Vagina (tissue), 2 donors: ENCODE measurements around the gene MLXIPL. TPM values are rescaled to one million over a fixed set of nuclear protein-coding genes. Genes with fewer than 3 reads are reported as not detected.

Source experiments
- DNase-seq, 2 donors: peaks; one replicate each; pipeline ENCODE4 v3.0.0-alpha.2; 2017; ENCODE audit errors: extremely low spot score in 2 of 2
- H3K27ac ChIP-seq: fragments of 200-600 bp; sonication (generic); one replicate; pipeline ENCODE4 v1.5.1; 2019
- H3K27me3 ChIP-seq: fragments of 200-600 bp; sonication (generic); one replicate; pipeline ENCODE4 v1.5.1; 2019
- H3K36me3 ChIP-seq, 2 donors: fragments of 200-600 bp; sonication (generic); one replicate each; pipeline ENCODE4 v1.5.1; 2017 to 2019
- H3K4me1 ChIP-seq: fragments of 200-600 bp; sonication (generic); one replicate; pipeline ENCODE4 v1.5.1; 2019
- H3K4me3 ChIP-seq, 2 donors: fragments of 200-600 bp; sonication (generic); 1 replicate in 1 of 2; 2 replicates in 1 of 2; pipeline ENCODE4 v1.5.1; 2016 to 2019
- H3K9me3 ChIP-seq: fragments of 200-600 bp; sonication (generic); one replicate; pipeline ENCODE4 v1.5.1; 2019
- POLR2A ChIP-seq, 2 donors: fragments of 450-650 bp; IDR thresholded peaks; one replicate each; pipeline ENCODE4 v1.6.1; 2017; ENCODE audit warnings: antibody characterized with exemption in 2 of 2, mild to moderate bottlenecking in 2 of 2, moderate library complexity in 2 of 2
- POLR2AphosphoS5 ChIP-seq, 2 donors: sonication (generic); formaldehyde crosslinking; IDR thresholded peaks; one replicate each; pipeline ENCODE4 v1.9.0; 2017; ENCODE audit warnings: antibody characterized with exemption in 2 of 2, mild to moderate bottlenecking in 2 of 2, low read depth in 1 of 2; ENCODE audit not compliant: insufficient read depth in 1 of 2
- intact Hi-C: fragments of 100-400 bp; cut with DNase I; formaldehyde crosslinking; loops from one replicate; pipeline ENCODE4 v1.15.1; 2023
- total RNA-seq: library from RNA; depleted of rRNA; stranded (reverse); fragments of >200 nt; gene quantifications from one replicate; pipeline ENCODE4 v1.2.3, GENCODE V29; 2016
- TF ChIP-seq, protein P1 (sequence below), 3 experiments: fragments of 450-650 bp in 2 of 3; fragments of 200-600 bp in 1 of 3; sonication (generic) in 1 of 3; IDR thresholded peaks; one replicate each; pipeline ENCODE4 v1.5.1; 2017 to 2019; ENCODE audit warnings: antibody characterized with exemption in 3 of 3, mild to moderate bottlenecking in 2 of 3, moderate library complexity in 2 of 3

MLXIPL gene
- total RNA-seq, 1 donor from 2014 or later = 6.1 TPM

DNA sequence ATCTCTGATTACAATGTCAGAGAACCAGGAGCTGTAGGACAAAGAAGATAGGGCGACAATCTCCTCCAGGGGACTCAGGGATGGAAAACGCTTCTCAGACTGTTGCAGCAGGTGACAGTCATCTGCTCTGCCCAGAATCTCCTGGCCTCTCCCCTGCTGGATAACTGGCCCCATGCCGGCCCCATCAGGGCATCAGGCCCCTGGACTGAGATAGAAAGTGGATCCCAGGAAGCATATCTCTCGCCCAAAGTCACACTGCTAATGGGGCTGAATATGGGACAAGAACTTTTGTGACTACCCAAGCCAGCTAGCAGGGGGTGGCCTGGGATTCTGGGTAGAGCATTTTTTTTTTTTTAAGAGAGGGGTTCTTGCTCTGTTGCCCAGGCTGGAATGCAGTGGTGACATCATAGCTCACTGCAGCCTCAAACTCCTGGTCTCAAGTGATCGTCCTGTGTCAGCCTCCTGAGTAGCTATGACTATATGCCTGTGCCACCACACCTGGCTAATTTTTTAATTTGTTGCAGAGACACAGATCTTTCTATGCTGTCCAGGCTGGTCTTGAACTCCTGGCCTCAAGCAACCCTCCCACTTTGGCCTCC lies 20.5 kb upstream of the MLXIPL start:
- peaks cover 7% of the 10 kb centered on the region for H3K4me1 ChIP-seq
- no peaks in the 10 kb centered on the region for H3K9me3 ChIP-seq
- intact Hi-C loops = no loop called here
- no peak overlapping the region for H3K27ac ChIP-seq
- no peaks in the 10 kb centered on the region for H3K36me3 ChIP-seq
- no peaks in the 10 kb centered on the region for H3K27me3 ChIP-seq
- TF ChIP-seq, protein P1, sequence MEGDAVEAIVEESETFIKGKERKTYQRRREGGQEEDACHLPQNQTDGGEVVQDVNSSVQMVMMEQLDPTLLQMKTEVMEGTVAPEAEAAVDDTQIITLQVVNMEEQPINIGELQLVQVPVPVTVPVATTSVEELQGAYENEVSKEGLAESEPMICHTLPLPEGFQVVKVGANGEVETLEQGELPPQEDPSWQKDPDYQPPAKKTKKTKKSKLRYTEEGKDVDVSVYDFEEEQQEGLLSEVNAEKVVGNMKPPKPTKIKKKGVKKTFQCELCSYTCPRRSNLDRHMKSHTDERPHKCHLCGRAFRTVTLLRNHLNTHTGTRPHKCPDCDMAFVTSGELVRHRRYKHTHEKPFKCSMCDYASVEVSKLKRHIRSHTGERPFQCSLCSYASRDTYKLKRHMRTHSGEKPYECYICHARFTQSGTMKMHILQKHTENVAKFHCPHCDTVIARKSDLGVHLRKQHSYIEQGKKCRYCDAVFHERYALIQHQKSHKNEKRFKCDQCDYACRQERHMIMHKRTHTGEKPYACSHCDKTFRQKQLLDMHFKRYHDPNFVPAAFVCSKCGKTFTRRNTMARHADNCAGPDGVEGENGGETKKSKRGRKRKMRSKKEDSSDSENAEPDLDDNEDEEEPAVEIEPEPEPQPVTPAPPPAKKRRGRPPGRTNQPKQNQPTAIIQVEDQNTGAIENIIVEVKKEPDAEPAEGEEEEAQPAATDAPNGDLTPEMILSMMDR (IDR thresholded peaks at IDR 0.05) = no peak
- TF ChIP-seq POLR2A (IDR thresholded peaks at IDR 0.05) = no peak
- no peak for TF ChIP-seq POLR2AphosphoS5 (IDR thresholded peaks at IDR 0.05; ENCODE audit: insufficient read depth in 1 of 2, low read depth in 1 of 2)
- no peak for DNase-seq
- no peak overlapping the region for H3K4me3 ChIP-seq

DNA sequence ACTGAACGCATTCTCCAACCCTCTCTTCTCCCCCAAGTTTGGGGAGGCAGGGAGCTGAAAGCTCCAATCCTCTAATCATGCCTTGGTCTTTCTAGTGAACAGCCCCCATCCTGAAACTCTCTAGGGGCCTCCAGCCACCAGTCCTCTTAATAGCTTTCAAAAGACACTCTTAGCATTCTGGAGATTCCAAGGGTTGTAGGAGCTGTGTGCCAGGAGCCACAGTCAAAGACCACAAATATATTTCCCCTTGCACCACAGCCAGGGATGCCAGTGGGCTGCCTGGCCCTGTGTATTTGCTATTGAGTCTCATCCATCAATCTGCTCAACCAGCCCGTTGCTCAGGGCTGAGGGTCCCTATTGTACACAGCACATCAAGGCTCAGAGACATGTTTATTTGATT lies 18.5 kb upstream of the MLXIPL start:
- Histone ChIP-seq H3K9me3 (no peaks in the 10 kb centered on the region), H3K4me1 (peaks cover under 1% of the 10 kb centered on the region), H3K4me3 (no peak overlapping the region), H3K27ac (no peak overlapping the region), H3K36me3 (no peaks in the 10 kb centered on the region), H3K27me3 (no peaks in the 10 kb centered on the region)
- TF ChIP-seq, protein P1 (IDR thresholded peaks at IDR 0.05) = no peak
- TF ChIP-seq POLR2AphosphoS5 (IDR thresholded peaks at IDR 0.05; ENCODE audit: insufficient read depth in 1 of 2, low read depth in 1 of 2) = no peak
- no peak for TF ChIP-seq POLR2A (IDR thresholded peaks at IDR 0.05)
- intact Hi-C loops = no loop called here
- DNase-seq = no peak

DNA sequence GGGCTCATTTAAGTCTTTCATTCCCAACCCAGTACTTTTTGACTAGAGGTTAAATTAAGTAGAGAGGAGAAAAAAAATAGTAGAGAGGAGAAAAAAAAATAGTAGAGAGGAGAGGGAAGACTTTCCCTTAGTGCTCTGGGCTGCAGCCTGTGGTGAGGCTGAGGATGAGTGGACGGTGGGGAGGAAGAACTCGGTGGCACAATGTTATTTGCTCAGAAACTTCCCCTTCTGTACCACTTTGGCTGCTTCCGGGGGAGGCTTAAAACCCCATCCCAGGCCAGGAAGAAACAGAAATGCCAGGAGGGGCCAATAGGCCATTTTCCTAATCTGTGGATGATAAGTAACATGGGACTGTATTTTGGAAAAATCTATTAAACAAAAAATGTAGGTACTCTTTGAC lies 14.6 kb upstream of the MLXIPL start:
- Histone ChIP-seq H3K36me3 (no peaks in the 10 kb centered on the region), H3K9me3 (no peaks in the 10 kb centered on the region), H3K27ac (no peak overlapping the region), H3K27me3 (no peaks in the 10 kb centered on the region), H3K4me3 (no peak overlapping the region), H3K4me1 (no peaks in the 10 kb centered on the region)
- TF ChIP-seq, protein P1 (IDR thresholded peaks at IDR 0.05) = no peak
- TF ChIP-seq POLR2AphosphoS5 (IDR thresholded peaks at IDR 0.05; ENCODE audit: insufficient read depth in 1 of 2, low read depth in 1 of 2) (no peak), POLR2A (IDR thresholded peaks at IDR 0.05) (no peak)
- intact Hi-C loops = no loop called here
- no peak for DNase-seq

DNA sequence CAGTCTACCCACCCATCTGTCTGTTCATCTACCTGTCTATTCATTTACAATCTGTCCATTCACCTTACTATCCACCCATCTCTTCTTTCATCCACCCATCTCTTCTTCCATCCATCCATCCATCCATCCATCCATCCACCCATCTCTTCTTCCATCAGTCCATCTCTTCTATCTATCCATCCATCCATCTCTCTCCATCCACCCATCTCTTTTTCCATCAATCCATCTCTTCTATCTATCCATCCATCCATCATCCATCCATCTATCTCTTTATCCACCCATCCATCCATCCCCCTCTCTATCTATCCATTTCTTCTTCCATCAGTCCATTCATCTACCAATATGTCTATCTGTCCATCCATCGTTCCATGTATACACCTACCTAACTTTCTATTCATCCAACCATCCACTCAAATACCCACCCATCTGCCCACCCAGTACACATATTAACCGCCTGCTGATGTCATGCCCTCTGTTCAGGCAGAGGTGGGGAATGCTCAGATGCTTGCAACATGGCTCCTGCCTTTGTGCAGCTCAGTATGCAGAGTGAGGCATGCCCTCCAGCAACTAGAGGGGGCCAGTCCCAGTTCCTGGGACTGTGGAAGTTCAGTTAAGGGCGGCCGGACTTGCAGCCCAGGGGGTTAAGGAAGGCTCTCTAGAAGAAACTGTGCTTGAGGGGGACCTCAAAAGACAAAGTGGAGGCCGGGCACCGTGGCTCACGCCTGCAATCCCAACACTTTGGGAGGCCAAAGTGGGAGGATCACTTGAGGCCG lies 11.3 kb upstream of the MLXIPL start:
- Histone ChIP-seq H3K9me3 (no peaks in the 10 kb centered on the region), H3K4me3 (no peak overlapping the region), H3K4me1 (no peaks in the 10 kb centered on the region), H3K36me3 (no peaks in the 10 kb centered on the region), H3K27ac (no peak overlapping the region), H3K27me3 (no peaks in the 10 kb centered on the region)
- TF ChIP-seq POLR2AphosphoS5 (IDR thresholded peaks at IDR 0.05; ENCODE audit: insufficient read depth in 1 of 2, low read depth in 1 of 2) (no peak), POLR2A (IDR thresholded peaks at IDR 0.05) (no peak)
- TF ChIP-seq, protein P1 (IDR thresholded peaks at IDR 0.05) = no peak
- DNase-seq = no peak
- intact Hi-C loops = no loop called here

DNA sequence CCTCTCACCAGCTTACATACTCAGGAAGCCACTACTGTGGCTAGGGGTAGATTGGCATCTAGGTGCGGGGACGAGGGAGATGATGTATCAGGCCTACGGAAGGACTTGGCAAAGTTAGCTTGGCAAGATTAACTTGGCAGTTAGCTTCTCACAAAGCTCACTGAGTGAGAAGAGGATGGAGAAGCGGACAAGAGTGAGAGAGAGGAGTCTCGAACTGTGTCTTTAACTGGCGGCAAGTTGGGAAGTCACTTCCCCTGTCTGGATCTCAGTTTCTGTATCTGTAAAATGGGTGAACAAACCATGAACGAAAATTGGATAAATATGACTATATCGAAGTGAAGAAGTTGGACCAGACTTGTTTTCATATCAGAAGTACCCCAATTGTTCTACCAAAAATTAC lies 9.5 kb upstream of the MLXIPL start:
- DNase-seq = no peak
- Histone ChIP-seq H3K4me3 (no peak overlapping the region), H3K4me1 (no peaks in the 10 kb centered on the region), H3K36me3 (no peaks in the 10 kb centered on the region), H3K27me3 (no peaks in the 10 kb centered on the region), H3K9me3 (no peaks in the 10 kb centered on the region), H3K27ac (no peak overlapping the region)
- intact Hi-C loops = no loop called here
- TF ChIP-seq POLR2AphosphoS5 (IDR thresholded peaks at IDR 0.05; ENCODE audit: insufficient read depth in 1 of 2, low read depth in 1 of 2) = no peak
